Measurements from ENCODE around the gene ZNF862. TPM values are rescaled to one million over a fixed set of nuclear protein-coding genes. Genes with fewer than 3 reads are reported as not detected.

Gene ZNF862
- total and polyA plus RNA-seq, 2 donors from 2014 or later = 5.7 to 29.1 TPM

DNA sequence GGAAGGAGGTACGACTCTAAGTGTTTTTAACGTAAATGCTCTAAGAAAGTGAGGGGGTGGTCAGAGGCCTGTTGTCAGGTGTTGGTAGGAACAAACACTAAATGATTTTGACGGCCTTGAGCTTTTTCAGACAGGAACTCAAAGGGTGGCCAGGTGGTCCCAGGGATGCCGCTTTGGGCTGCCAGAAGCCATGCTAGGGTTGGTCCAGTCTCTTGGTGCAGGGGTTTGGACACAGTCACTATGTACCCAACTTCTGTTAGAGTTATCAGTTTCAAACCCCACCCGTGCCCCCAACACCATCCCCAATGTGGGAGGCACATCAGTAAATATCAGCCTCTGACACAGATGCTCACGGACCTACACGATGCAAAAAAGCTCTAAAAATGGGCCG, 44.9 kb downstream of the ZNF862 start:
- no peak overlapping the region for H3K27ac ChIP-seq (ENCODE audit: low read depth in 2 of 2, low read length in 2 of 2)
- DNase-seq = no peak
- H3K9ac ChIP-seq (ENCODE audit: low read length in 3 of 3) = no peak overlapping the region
- no peaks in the 10 kb centered on the region for H3K36me3 ChIP-seq (ENCODE audit: control insufficient read depth in 2 of 3, insufficient read depth in 3 of 3, low read length in 3 of 3)
- TF ChIP-seq, protein P1, sequence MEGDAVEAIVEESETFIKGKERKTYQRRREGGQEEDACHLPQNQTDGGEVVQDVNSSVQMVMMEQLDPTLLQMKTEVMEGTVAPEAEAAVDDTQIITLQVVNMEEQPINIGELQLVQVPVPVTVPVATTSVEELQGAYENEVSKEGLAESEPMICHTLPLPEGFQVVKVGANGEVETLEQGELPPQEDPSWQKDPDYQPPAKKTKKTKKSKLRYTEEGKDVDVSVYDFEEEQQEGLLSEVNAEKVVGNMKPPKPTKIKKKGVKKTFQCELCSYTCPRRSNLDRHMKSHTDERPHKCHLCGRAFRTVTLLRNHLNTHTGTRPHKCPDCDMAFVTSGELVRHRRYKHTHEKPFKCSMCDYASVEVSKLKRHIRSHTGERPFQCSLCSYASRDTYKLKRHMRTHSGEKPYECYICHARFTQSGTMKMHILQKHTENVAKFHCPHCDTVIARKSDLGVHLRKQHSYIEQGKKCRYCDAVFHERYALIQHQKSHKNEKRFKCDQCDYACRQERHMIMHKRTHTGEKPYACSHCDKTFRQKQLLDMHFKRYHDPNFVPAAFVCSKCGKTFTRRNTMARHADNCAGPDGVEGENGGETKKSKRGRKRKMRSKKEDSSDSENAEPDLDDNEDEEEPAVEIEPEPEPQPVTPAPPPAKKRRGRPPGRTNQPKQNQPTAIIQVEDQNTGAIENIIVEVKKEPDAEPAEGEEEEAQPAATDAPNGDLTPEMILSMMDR (IDR thresholded peaks at IDR 0.05; ENCODE audit: borderline replicate concordance, extremely low read depth, insufficient read depth) = no peak
- intact Hi-C loops (cut with DNase I) = no loop called here
- H3K9me3 ChIP-seq (ENCODE audit: control insufficient read depth in 2 of 3, insufficient read depth in 1 of 3, low read length in 3 of 3) = no peaks in the 10 kb centered on the region
- H3K27me3 ChIP-seq (ENCODE audit: control insufficient read depth, insufficient read depth, low read length) = no peaks in the 10 kb centered on the region
- peaks cover 0 to 11% (median 0%) of the 10 kb centered on the region in 3 donors for H3K4me1 ChIP-seq (ENCODE audit: control insufficient read depth in 2 of 3, insufficient read depth in 2 of 3, low read depth in 1 of 3, low read length in 3 of 3)
- no peak for FAIRE-seq
- no peak overlapping the region for H3K4me3 ChIP-seq (ENCODE audit: low read length in 3 of 3)

DNA sequence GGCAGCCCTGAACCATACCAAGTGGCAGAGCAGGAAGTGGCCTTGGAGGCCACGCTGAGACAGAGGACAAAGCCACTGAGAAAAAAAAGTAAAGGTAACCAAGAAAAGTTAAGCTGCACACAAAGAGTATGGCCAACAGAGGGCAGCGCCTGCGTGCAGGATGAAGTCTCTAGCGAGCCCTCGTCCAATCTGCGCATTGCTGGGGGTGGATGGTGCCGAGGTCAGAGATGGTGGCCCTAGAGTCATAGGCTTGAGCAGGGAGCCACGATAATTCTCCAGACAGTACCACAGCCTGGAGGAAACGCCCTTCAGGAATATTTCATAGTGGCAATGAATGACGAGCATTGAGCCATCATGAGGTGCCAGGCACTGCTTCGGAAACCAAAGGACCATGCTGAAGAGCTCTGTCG, 45.3 kb downstream of the ZNF862 start:
- Histone ChIP-seq H3K4me1 (ENCODE audit: control insufficient read depth in 2 of 3, insufficient read depth in 2 of 3, low read depth in 1 of 3, low read length in 3 of 3) (peaks cover 0 to 11% (median 0%) of the 10 kb centered on the region in 3 donors), H3K9me3 (ENCODE audit: control insufficient read depth in 2 of 3, insufficient read depth in 1 of 3, low read length in 3 of 3) (no peaks in the 10 kb centered on the region), H3K9ac (ENCODE audit: low read length in 3 of 3) (no peak overlapping the region), H3K27me3 (ENCODE audit: control insufficient read depth, insufficient read depth, low read length) (no peaks in the 10 kb centered on the region), H3K4me3 (ENCODE audit: low read length in 3 of 3) (no peak overlapping the region), H3K36me3 (ENCODE audit: control insufficient read depth in 2 of 3, insufficient read depth in 3 of 3, low read length in 3 of 3) (no peaks in the 10 kb centered on the region), H3K27ac (ENCODE audit: low read depth in 2 of 2, low read length in 2 of 2) (no peak overlapping the region)
- DNase-seq (peak; percentile 68 to 86 (median 77)), FAIRE-seq (no peak)
- intact Hi-C loops (cut with DNase I) = no loop called here
- TF ChIP-seq, protein P1 (IDR thresholded peaks at IDR 0.05; ENCODE audit: borderline replicate concordance, extremely low read depth, insufficient read depth) = peak; percentile 65

DNA sequence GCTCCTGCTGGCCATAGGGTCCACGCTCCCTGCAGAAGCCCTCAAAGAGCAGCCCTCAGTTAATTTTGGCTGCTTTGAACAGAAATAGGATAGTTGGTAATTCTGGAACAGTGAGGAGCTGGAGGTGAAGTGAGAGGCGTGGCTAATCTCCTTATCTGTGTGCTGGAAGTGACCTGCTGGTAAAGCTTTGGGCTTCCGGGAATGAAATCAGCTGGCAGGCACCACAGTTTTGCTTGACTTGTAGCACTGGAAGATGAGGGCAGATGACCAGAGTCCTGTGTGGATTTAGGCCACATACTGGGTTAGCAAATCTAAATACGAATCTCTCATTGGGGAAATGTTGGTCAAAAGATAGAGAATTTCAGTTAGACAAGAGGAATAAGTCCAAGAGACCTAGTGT, 45.8 kb downstream of the ZNF862 start:
- Histone ChIP-seq H3K36me3 (ENCODE audit: control insufficient read depth in 2 of 3, insufficient read depth in 3 of 3, low read length in 3 of 3) (no peaks in the 10 kb centered on the region), H3K4me3 (ENCODE audit: low read length in 3 of 3) (no peak overlapping the region), H3K27me3 (ENCODE audit: control insufficient read depth, insufficient read depth, low read length) (no peaks in the 10 kb centered on the region), H3K27ac (ENCODE audit: low read depth in 2 of 2, low read length in 2 of 2) (no peak overlapping the region), H3K4me1 (ENCODE audit: control insufficient read depth in 2 of 3, insufficient read depth in 2 of 3, low read depth in 1 of 3, low read length in 3 of 3) (peaks cover 0 to 11% (median 0%) of the 10 kb centered on the region in 3 donors), H3K9ac (ENCODE audit: low read length in 3 of 3) (no peak overlapping the region), H3K9me3 (ENCODE audit: control insufficient read depth in 2 of 3, insufficient read depth in 1 of 3, low read length in 3 of 3) (no peaks in the 10 kb centered on the region)
- TF ChIP-seq, protein P1 (IDR thresholded peaks at IDR 0.05; ENCODE audit: borderline replicate concordance, extremely low read depth, insufficient read depth) = no peak
- intact Hi-C loops (cut with DNase I) = no loop called here
- FAIRE-seq (no peak), DNase-seq (no peak)

DNA sequence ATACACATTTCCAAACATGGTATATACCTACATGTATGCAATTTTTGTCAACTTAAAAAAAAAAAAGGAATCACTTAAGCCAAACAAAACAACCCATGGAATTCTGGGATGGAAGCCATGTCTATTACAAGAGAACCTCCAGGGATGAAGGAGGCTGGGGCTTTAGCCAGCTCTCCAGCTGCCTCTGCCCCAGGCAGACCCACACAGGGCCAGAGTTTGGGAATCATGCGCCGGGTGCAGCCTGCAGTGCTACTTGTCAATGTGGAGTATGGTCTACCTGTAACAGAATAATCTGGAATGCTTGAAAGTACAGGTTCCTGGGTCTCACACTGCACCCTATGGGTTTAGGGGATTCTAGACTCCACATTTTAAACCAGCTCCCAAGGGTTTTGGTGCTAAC, 46.4 kb downstream of the ZNF862 start:
- DNase-seq (peak in 1 of 5 donors; percentile 83), FAIRE-seq (no peak)
- Histone ChIP-seq H3K4me1 (ENCODE audit: control insufficient read depth in 2 of 3, insufficient read depth in 2 of 3, low read depth in 1 of 3, low read length in 3 of 3) (peaks cover 0 to 11% (median 0%) of the 10 kb centered on the region in 3 donors), H3K27me3 (ENCODE audit: control insufficient read depth, insufficient read depth, low read length) (no peaks in the 10 kb centered on the region), H3K4me3 (ENCODE audit: low read length in 3 of 3) (no peak overlapping the region), H3K27ac (ENCODE audit: low read depth in 2 of 2, low read length in 2 of 2) (no peak overlapping the region), H3K9me3 (ENCODE audit: control insufficient read depth in 2 of 3, insufficient read depth in 1 of 3, low read length in 3 of 3) (no peaks in the 10 kb centered on the region), H3K9ac (ENCODE audit: low read length in 3 of 3) (no peak overlapping the region), H3K36me3 (ENCODE audit: control insufficient read depth in 2 of 3, insufficient read depth in 3 of 3, low read length in 3 of 3) (no peaks in the 10 kb centered on the region)
- TF ChIP-seq, protein P1 (IDR thresholded peaks at IDR 0.05; ENCODE audit: borderline replicate concordance, extremely low read depth, insufficient read depth) = no peak
- intact Hi-C loops (cut with DNase I) = no loop called here

All from kidney (tissue), 14 donors.